Thoracic aorta (tissue), 2 donors: ENCODE data around the gene GNAS-AS1. TPM values are rescaled to one million over a fixed set of nuclear protein-coding genes. Genes with fewer than 3 reads are reported as not detected.

ENCODE experiments used
- ATAC-seq: fragments of 150-250 bp; one replicate; pipeline ENCODE4 v1.8.0; 2017; ENCODE audit warnings: low read depth; ENCODE audit not compliant: insufficient number of reproducible peaks, low FRiP score
- DNase-seq: peaks from one replicate; pipeline ENCODE4 v3.0.0-alpha.2; 2020; ENCODE audit warnings: low spot score
- H3K27ac ChIP-seq, 2 donors: fragments of 200-600 bp; sonication (generic); 1 replicate in 1 of 2; 2 replicates in 1 of 2; pipeline ENCODE4 v1.5.1; 2016; ENCODE audit warnings: mild to moderate bottlenecking in 2 of 2, moderate library complexity in 2 of 2
- H3K27me3 ChIP-seq: fragments of 200-600 bp; sonication (generic); replicated peaks from 2 replicates; pipeline ENCODE4 v1.6.0; 2016; ENCODE audit warnings: mild to moderate bottlenecking; ENCODE audit not compliant: insufficient read depth
- H3K36me3 ChIP-seq: fragments of 200-600 bp; sonication (generic); one replicate; pipeline ENCODE4 v1.5.1; 2016
- H3K4me1 ChIP-seq, 2 donors: fragments of 200-600 bp; sonication (generic); 1 replicate in 1 of 2; 2 replicates in 1 of 2; pipeline versions ENCODE4 v1.5.1 to v1.6.0; 2016; ENCODE audit warnings: low read depth in 2 of 2, mild to moderate bottlenecking in 1 of 2; ENCODE audit not compliant: control insufficient read depth in 1 of 2
- H3K4me3 ChIP-seq: fragments of 200-600 bp; sonication (generic); 2 replicates; pipeline ENCODE4 v1.5.1; 2016; ENCODE audit warnings: mild to moderate bottlenecking
- H3K9me3 ChIP-seq: fragments of 200-600 bp; sonication (generic); 2 replicates; pipeline ENCODE4 v1.5.1; 2016
- total RNA-seq, 2 donors: library from RNA; depleted of rRNA; stranded (reverse); fragments of >200 nt; gene quantifications; one replicate each; pipeline versions ENCODE4 v1.1.0 to v1.2.3, GENCODE V29; 2016
- TF ChIP-seq, protein P1 (sequence below): fragments of 200-600 bp; sonication (generic); IDR thresholded peaks from one replicate; pipeline ENCODE4 v1.5.1; 2019; ENCODE audit warnings: antibody characterized with exemption

Gene GNAS-AS1
- total RNA-seq, 2 donors from 2014 or later, result 0.21 to 0.81 TPM

- Histone ChIP-seq H3K9me3 (no peaks in the 10 kb centered on the region), H3K27ac (no peak overlapping the region), H3K4me1 (peaks cover 5 to 21% of the 10 kb centered on the region in 2 donors), H3K4me3 (no peak overlapping the region), H3K36me3 (no peaks in the 10 kb centered on the region), H3K27me3 (peaks cover 6% of the 10 kb centered on the region)
- no peak for DNase-seq
- no peak for ATAC-seq
- TF ChIP-seq, protein P1, sequence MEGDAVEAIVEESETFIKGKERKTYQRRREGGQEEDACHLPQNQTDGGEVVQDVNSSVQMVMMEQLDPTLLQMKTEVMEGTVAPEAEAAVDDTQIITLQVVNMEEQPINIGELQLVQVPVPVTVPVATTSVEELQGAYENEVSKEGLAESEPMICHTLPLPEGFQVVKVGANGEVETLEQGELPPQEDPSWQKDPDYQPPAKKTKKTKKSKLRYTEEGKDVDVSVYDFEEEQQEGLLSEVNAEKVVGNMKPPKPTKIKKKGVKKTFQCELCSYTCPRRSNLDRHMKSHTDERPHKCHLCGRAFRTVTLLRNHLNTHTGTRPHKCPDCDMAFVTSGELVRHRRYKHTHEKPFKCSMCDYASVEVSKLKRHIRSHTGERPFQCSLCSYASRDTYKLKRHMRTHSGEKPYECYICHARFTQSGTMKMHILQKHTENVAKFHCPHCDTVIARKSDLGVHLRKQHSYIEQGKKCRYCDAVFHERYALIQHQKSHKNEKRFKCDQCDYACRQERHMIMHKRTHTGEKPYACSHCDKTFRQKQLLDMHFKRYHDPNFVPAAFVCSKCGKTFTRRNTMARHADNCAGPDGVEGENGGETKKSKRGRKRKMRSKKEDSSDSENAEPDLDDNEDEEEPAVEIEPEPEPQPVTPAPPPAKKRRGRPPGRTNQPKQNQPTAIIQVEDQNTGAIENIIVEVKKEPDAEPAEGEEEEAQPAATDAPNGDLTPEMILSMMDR, result no peak
These were observed 2.8 kb upstream of the GNAS-AS1 start for GRCh38 chr20:58853466-58853865.

- Histone ChIP-seq H3K27ac (no peak within 1 kb of the TSS), H3K27me3 (peaks cover 6% of the 10 kb centered on the region), H3K9me3 (no peaks in the 10 kb centered on the region), H3K4me3 (peak within 1 kb of the TSS; percentile 60), H3K4me1 (peaks cover 5 to 21% of the 10 kb centered on the region in 2 donors), H3K36me3 (no peaks in the 10 kb centered on the region)
- ATAC-seq, result no peak
- DNase-seq, result no peak
- TF ChIP-seq, protein P1, result peak; percentile 43
These were observed 2.0 kb upstream of the GNAS-AS1 start, which contains the start of gene GNAS for GRCh38 chr20:58852543-58853271. GNAS (plus strand) TSS chr20:58852716.

DNA sequence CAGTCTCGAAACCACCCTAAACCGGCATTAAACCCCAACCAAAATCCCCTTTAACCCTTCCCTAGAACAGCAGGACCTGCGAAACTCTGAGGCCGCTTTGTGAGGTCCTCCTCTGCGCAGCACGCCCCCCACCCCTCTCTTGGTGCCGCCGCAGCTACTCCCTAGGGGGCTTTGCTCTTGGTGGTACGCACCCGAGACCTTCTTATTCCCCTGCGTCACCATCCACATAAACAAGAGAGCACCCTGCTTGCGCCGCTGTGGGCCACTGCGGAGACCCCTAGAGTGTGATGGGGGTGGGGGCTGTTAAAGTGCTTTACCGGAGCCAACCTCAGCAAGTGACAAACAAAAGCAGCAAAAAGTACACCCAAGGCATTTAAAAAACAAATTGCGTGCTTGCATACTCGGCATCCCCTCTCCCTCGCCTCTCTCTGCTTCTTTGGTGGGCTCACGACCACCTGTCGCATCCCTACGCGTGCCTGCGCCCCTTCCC is 1.3 kb upstream of the GNAS-AS1 start:
- Histone ChIP-seq H3K4me1 (peaks cover 5 to 21% of the 10 kb centered on the region in 2 donors), H3K27me3 (peaks cover 6% of the 10 kb centered on the region), H3K36me3 (no peaks in the 10 kb centered on the region), H3K9me3 (no peaks in the 10 kb centered on the region), H3K27ac (no peak overlapping the region), H3K4me3 (peak overlapping the region; percentile 60)
- no peak for ATAC-seq
- no peak for DNase-seq
- TF ChIP-seq, protein P1, result no peak

DNA sequence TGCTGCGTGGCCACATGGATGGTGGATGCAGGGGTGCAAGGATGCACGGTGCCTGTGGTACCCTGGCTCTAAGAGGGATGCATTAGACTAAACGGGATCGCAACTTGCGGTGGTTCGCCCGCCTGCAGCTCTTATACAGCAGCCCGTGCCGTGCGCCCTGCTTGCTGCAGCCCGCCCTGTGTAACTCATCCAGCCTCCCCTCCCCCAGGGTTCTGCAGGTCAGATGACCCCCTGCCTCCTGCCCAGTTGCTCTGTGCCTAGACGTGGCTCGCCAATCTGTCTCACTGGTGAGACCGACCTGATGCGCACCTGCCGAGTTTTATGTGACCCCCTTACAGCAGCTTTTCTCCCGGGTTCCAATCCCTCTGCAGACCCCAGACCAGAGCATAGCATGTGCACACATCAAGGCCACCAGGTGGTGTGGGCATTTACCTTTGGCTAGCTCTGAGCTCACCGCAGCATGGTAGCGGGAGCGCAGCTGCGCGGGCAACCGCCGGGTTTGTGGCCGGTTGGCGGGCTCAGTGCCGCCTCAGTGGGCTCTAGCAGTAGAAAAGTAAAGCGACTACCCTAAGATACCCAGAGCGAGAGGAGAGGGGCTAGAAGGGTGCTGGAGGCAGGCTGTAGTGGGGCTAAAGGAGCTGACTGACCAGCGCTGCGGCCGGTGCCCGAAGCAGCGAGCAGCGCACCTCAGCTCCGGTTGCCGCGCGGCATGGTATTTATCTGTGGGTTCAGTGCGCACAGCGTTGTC is 693 bp upstream of the GNAS-AS1 start:
- Histone ChIP-seq H3K9me3 (no peaks in the 10 kb centered on the region), H3K4me3 (peak overlapping the region; percentile 60), H3K36me3 (no peaks in the 10 kb centered on the region), H3K27ac (no peak overlapping the region), H3K4me1 (peaks cover 5 to 21% of the 10 kb centered on the region in 2 donors), H3K27me3 (peaks cover 6% of the 10 kb centered on the region)
- DNase-seq (no peak), ATAC-seq (no peak)
- TF ChIP-seq, protein P1, result no peak

DNA sequence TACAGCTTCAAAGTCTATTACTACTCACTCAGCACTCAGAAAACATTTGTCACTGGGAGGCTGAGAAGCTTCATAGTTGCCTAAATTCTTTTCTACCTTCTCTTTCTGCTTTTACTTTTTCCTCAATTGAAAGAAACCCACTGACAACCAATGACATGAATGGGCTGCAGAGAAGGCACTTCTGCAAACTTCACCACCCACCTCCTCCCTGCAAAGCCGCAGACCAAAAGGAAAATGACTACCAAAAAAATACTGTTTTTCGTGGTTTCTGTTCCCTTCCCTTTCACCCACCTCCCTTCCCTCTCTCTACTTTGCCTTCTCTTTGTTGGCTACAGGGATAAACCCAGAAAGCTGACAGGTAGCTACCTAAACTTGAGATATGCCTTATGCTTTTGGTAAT is 3.2 kb downstream of the GNAS-AS1 start:
- H3K9me3 ChIP-seq, result no peaks in the 10 kb centered on the region
- no peak overlapping the region for H3K4me3 ChIP-seq
- no peak overlapping the region for H3K27ac ChIP-seq
- H3K36me3 ChIP-seq, result no peaks in the 10 kb centered on the region
- H3K4me1 ChIP-seq, result no peaks in the 10 kb centered on the region
- DNase-seq (no peak), ATAC-seq (no peak)
- TF ChIP-seq, protein P1, result no peak
- no peaks in the 10 kb centered on the region for H3K27me3 ChIP-seq
